ENCODE results near the gene LCN12.

DNA sequence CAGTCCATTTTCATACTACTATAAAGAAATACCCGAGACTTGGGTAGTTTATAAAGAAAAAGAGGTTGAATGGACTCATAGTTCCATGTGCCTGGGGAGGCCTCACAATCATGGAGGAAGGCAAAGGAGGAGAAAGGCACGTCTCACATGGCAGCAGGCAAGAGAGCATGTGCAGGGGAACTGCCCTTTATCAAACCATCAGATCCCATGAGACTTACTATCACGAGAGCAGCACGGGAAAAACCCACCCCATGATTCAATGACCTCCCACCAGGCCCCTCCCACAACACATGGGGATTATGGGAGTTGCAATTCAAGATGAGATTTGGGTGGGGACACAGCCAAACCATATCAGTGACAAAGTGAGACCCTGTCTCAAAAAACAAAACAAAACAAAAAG lies 45.8 kb upstream of the LCN12 start:
- TF ChIP-seq, protein P1, sequence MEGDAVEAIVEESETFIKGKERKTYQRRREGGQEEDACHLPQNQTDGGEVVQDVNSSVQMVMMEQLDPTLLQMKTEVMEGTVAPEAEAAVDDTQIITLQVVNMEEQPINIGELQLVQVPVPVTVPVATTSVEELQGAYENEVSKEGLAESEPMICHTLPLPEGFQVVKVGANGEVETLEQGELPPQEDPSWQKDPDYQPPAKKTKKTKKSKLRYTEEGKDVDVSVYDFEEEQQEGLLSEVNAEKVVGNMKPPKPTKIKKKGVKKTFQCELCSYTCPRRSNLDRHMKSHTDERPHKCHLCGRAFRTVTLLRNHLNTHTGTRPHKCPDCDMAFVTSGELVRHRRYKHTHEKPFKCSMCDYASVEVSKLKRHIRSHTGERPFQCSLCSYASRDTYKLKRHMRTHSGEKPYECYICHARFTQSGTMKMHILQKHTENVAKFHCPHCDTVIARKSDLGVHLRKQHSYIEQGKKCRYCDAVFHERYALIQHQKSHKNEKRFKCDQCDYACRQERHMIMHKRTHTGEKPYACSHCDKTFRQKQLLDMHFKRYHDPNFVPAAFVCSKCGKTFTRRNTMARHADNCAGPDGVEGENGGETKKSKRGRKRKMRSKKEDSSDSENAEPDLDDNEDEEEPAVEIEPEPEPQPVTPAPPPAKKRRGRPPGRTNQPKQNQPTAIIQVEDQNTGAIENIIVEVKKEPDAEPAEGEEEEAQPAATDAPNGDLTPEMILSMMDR (conservative IDR thresholded peaks at IDR 0.05; ENCODE audit: low read depth, low read length): no peak
- no peak for TF ChIP-seq EZH2 (IDR thresholded peaks at IDR 0.05; ENCODE audit: borderline replicate concordance, low read depth, low read length, poor library complexity, severe bottlenecking)

Measured in A673 (cell line).